Raji (cell line): Measurements from ENCODE around the gene JMJD7.

Experiments
- POLR2A ChIP-seq: IDR thresholded peaks from 2 replicates; pipeline ENCODE4 v1.6.1; 2011; ENCODE audit warnings: low read depth, low read length, control low read depth; ENCODE audit not compliant: insufficient read depth

The JMJD7 gene

DNA sequence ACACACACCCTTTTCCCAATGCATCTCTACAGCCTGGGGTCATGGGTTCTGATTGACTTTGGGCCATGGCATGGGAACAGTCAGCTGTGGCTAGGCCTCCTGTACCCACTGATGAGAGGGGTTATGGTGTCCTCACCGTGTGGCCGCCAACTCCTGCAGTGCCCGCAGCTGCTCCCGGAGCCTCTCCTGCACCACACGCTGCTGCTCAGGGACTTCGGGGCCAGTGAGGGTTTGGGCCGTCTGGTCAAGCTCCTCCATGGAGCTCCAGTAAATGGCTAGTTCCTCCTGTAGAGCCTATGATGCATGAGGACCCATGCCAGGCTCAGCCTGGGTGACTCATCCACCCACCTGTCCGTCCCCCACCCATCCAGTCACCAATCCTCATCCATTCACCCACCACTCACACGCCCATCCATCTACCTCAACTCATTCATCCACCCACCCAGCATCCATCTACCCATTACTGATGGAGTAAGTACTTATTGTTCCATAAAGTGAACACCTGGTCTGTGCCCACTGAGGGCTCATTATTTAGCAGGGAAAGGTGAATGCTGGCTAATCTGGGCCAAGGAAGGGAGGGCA, 44.4 kb downstream of the JMJD7 start:
- no peak for TF ChIP-seq POLR2A

- no peak for TF ChIP-seq POLR2A
Measured at GRCh38 chr15:41873711-41874110, 45.8 kb downstream of the JMJD7 start.

DNA sequence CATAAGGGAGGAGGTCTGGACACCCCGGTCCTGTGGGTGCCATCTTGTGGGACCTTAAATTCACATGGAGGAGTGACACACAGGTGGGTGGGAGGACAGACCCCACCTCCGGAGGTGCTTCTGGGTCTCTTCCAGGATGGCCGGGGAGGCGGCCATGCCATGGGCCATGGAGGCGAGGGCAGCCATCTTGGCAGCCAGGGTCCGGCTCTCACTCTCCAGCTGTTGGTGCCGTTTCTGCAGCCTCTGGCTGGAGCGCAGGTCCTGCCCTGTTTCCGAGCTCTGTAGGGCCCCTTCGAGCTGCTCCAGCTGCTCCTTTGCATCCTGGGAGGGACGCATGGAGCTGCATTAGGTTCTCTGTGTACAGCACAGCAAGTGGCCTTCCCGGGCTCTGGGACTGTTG, 46.8 kb downstream of the JMJD7 start:
- TF ChIP-seq POLR2A = no peak

DNA sequence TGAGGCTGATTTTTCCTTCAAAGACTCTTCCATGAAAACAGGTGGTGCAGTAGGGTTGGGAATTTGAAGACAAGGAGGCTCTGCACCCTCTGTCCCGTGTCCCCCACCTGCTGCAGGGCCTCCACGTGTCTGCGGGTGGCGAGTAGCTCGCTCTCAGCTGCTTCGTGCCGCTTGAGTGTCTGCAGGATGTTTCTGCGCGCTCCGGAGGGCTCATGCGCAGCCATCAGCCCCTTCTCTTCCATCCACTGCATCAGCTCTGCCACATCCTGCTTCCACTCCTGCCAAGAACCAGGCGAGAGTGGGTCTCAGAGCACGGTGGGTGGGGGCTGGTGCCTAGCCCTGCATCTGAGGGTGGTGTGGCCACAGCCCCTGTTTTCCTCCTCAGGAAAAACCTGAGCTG, 48.1 kb downstream of the JMJD7 start:
- TF ChIP-seq POLR2A = no peak

- no peak for TF ChIP-seq POLR2A
Measured at GRCh38 chr15:41876689-41877088, 48.8 kb downstream of the JMJD7 start.

DNA sequence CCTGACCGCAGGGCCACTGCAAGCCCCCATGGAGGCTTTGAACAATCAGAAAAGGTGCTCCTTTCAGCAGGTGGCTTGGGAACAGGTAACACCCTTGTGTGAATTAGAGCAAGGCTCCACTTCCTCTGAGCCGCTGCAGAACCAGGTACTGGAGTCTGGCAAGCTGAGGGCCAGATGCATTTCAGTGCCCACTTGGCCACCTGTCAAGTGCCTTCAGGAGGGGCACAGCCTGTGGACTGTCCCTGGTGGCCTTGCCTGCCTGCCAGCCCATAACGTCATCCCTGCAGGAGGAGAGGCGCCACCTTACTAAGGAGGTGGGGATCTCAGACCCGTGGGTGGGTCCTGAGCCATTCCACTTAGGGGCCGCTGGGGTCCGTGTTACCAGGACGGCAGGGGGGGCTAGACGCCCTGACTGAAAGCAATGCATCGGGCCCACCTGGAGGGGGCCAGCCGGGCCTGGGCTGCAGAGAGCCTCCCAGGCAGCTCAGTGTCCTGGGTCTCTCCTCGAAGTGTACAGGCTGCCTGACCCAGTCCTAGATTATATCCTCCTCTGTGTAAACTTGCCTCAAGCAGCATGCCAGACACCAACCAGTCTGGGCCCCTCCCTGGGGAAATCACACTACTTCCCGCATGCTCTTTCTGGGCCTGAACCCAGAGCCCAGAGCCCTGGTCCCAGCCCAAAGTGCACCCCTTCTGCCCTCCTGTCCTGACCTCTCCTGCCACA, 49.9 kb downstream of the JMJD7 start:
- no peak for TF ChIP-seq POLR2A

DNA sequence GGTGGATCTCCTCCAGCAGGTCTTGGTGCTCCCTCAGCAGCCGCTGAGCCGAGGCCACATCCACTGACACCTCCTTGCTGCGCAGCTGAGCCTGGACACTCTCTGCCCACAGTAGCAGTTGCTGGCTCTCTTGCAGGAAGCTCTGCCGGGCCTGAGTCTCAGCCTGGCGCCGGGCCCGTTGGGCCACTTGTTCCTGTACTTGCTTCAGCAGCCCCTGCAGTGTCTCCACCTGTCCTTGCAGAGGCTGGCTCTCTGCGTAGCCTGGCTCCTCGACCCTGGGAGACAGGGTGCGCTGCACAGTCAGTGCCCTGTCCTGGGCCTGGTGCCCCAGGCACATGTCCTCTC, 50.4 kb downstream of the JMJD7 start:
- no peak for TF ChIP-seq POLR2A

- no peak for TF ChIP-seq POLR2A
Measured at GRCh38 chr15:41879321-41879845, 51.5 kb downstream of the JMJD7 start.

- TF ChIP-seq POLR2A = no peak
Measured at GRCh38 chr15:41880156-41880877, 52.4 kb downstream of the JMJD7 start.

GRCh38 chr15:41881086-41881485, 53.2 kb downstream of the JMJD7 start:
- TF ChIP-seq POLR2A = no peak

DNA sequence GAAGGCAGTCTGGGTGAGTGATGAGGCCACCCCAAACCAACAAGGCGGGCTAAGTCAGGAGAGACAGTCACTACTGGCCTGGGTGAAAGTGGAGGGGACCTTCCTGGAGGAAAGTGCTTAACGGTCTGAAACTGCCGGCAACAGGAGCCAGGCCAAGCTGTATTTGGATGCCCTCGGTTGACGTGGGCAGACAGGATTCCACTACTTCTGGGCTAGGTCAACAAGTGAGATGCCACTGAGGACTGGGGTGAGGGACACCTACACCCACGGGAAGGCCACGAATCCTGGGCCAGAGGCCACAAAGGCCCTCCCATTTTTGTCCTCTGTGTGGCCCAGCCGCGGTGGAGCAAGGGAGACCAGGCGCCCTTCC, 53.6 kb downstream of the JMJD7 start:
- TF ChIP-seq POLR2A = no peak

DNA sequence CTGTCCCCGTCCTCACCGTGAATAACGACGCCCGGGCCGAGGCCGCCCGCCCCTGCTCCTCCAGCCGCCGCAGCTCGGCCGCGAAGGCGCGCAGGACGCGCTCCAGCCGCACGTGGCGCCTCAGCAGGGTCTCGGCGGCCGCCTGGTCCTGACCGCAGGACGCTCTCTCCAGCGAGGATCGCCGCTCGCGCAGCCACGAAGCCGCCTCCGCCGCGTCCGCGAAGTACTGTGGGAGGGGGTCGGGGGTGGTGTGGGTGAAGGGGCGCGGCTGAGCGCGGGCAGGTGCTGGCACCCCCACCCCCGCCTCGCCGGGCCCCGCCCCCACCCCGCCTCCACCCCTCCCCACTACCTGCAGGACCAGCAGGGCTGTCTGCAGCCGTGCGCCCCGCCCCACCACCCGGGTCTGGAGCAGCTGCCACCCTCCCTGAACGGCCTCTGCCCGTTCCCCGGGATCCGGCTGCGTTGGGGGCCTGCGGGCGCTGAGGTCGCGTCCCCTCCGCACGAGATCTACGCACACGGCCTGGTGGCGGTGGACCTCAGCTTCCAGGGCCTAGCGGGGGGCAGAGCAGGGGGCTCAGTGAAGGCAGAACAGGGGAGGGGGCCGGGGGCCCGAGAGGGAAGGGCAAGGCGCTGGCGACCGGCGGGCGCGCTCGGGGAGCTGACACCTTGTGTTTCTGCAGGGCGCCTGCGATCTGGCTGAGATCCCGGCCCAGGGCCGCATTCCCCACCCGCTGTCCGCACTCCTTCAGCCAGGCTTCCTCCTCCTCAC, 54.2 kb downstream of the JMJD7 start:
- TF ChIP-seq POLR2A = no peak

DNA sequence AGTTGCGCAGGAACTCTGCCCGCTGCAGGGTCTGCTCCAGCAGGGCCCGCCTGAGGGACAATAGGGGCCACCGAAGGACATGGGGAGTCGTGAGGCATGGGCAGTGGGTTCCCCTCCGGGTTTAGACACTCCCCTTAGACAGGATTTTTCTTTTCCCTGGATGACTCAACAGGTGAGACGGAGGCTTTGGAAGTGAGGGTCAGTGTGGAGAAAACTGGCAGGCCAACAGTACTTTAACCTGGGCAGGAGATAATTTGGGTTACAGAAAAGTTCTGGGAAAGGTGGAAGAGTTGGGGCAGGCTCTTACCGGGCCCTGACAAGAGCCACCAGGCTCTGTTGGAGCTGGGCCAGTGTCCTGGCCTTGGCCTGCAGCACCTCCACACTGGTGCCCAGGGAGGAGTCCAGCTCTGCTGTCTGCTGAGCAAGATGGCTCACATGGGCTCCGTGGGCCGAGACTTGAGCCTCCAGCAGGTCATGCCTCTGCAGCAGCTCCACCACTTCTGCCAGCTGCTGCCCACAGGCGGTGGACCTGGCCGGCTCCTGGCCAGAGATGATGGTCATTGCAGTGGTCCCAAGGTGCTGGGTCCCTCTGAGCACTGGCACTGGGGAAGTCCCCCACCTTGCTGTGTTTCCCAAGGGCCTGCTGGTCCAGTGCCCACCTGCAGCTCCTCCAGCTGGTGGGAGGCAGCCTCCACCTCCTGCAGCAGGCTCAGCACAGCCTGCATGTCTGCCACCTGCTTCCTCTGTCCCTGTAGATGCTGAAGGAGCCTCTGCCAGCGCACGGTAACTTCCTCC, 55.0 kb downstream of the JMJD7 start:
- no peak for TF ChIP-seq POLR2A

DNA sequence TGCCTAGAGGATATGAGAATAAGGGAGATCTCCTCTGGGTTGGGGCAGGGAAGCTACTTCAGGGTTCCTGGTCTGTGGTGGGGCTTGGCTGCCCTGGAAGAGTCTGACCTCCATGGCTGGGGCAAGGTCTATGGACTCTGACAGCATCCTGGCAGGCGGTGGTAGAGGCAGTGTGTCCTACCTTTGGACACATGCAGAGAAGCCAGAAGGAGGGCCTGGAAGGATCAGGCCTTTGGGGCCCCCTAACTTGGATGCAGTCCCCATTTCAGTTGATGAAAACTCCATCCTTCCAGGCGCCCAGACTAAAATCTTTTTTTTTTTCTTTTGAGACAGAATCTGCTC, 55.6 kb downstream of the JMJD7 start:
- TF ChIP-seq POLR2A = no peak

DNA sequence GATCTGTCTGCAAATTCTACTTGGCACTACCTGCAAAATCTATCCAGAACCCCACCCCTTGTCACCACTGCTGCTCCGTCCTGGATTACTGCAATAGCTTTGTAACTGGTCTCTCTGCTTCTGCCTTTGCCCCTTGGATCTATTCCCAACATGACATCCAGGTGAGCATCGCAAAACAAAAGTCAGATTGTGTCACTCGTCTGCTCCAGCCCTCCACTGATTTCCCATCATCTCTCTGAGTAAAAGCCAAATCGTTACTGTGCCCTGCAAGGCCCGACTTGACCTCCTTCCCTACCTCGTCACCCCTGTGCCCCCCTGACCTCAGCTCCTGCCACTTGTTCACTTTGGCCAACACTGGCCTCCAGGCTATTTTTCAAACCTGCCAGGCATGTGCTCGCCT, 56.6 kb downstream of the JMJD7 start:
- TF ChIP-seq POLR2A = no peak

DNA sequence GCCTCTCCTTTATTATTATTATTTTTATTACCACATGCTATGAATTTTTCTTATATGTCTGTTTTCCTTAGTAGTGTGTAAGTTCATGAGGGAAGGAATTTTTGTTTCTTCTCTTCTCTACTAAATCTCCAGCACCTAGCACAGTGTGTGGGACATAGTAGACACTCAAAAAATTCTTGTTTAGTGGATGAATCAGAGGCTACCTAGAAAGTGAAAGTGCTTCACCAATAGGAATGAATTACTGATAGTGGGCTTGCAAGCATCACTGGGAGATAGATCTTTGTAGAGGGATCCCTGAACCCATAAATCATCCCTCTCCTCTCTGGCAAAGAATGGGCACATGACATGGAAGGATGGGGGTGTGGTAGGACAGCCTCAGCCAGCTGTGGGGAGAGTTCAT, 57.4 kb downstream of the JMJD7 start:
- TF ChIP-seq POLR2A = no peak

- no peak for TF ChIP-seq POLR2A
Measured at GRCh38 chr15:41885841-41886240, 57.9 kb downstream of the JMJD7 start.
